ENCODE results near the gene SFTA2. TPM values are rescaled to one million over a fixed set of nuclear protein-coding genes. Genes with fewer than 3 reads are reported as not detected.

SFTA2 gene
- polyA plus RNA-seq, 1 donor (not counting 4 experiments of a cell fraction or from before 2014, with no cell fraction given), result not detected

GRCh38 chr6:30887901-30888815, 43.8 kb downstream of the SFTA2 start:
- peaks cover 55% of the 10 kb centered on the region for H3K4me1 ChIP-seq (ENCODE audit: control insufficient read depth, extremely low read depth, insufficient read depth, low read length)
- DNase-seq (ENCODE audit: low read depth, low spot score), result no peak
- H3K27ac ChIP-seq (ENCODE audit: control insufficient read depth, insufficient read depth, low read length), result peak overlapping the region; percentile 25
- H3K4me3 ChIP-seq (ENCODE audit: control insufficient read depth in 2 of 3, extremely low read depth in 1 of 3, insufficient read depth in 2 of 3, low read depth in 1 of 3, low read length in 3 of 3), result no peak overlapping the region
- H3K27me3 ChIP-seq (ENCODE audit: control insufficient read depth, extremely low read depth, insufficient read depth, low read length), result no peaks in the 10 kb centered on the region
- H3K36me3 ChIP-seq (ENCODE audit: control insufficient read depth in 2 of 2, extremely low read depth in 1 of 2, insufficient read depth in 2 of 2, low read length in 2 of 2), result peaks cover 40 to 45% of the 10 kb centered on the region in 2 experiments
- H3K79me2 ChIP-seq (ENCODE audit: control insufficient read depth, insufficient read depth, low read length), result peaks cover 84% of the 10 kb centered on the region
- no peak for FAIRE-seq
- H3K9ac ChIP-seq (ENCODE audit: control insufficient read depth, extremely low read depth, insufficient read depth, low read length), result no peak overlapping the region
- H4K20me1 ChIP-seq (ENCODE audit: control insufficient read depth, extremely low read depth, insufficient read depth, low read length), result peaks cover 30% of the 10 kb centered on the region
- TF ChIP-seq CTCF (optimal IDR thresholded peaks at IDR 0.05 in 1 of 3, IDR thresholded peaks at IDR 0.05 in 1 of 3, conservative IDR thresholded peaks at IDR 0.05 in 1 of 3; ENCODE audit: extremely low read depth in 1 of 3, insufficient read depth in 2 of 3, low read length in 3 of 3), result no peak
- no peak for TF ChIP-seq EZH2 (IDR thresholded peaks at IDR 0.05; ENCODE audit: low read length)
- no peak overlapping the region for H2AFZ ChIP-seq (ENCODE audit: control insufficient read depth, low read length)
- peaks cover 8% of the 10 kb centered on the region for H3K9me1 ChIP-seq (ENCODE audit: control insufficient read depth, extremely low read depth, insufficient read depth, low read length)
- no peak overlapping the region for H3K4me2 ChIP-seq (ENCODE audit: control insufficient read depth, extremely low read depth, insufficient read depth, low read depth, low read length)
- no peaks in the 10 kb centered on the region for H3K9me3 ChIP-seq (ENCODE audit: control insufficient read depth, low read depth, low read length)
- dilution Hi-C loops (cut with MboI; ENCODE audit: extremely low pct_ligation_motif_present, low sequenced_read_pairs), result no loop called here

GRCh38 chr6:30886897-30887255, 45.1 kb downstream of the SFTA2 start:
- FAIRE-seq (no peak), DNase-seq (ENCODE audit: low read depth, low spot score) (no peak)
- H3K79me2 ChIP-seq (ENCODE audit: control insufficient read depth, insufficient read depth, low read length), result peaks cover 79% of the 10 kb centered on the region
- H3K27ac ChIP-seq (ENCODE audit: control insufficient read depth, insufficient read depth, low read length), result peak overlapping the region; percentile 98
- H3K4me3 ChIP-seq (ENCODE audit: control insufficient read depth in 2 of 3, extremely low read depth in 1 of 3, insufficient read depth in 2 of 3, low read depth in 1 of 3, low read length in 3 of 3), result peak overlapping the region; percentile 72 to 87 (median 84)
- dilution Hi-C loops (cut with MboI; ENCODE audit: extremely low pct_ligation_motif_present, low sequenced_read_pairs), result no loop called here
- H3K27me3 ChIP-seq (ENCODE audit: control insufficient read depth, extremely low read depth, insufficient read depth, low read length), result no peaks in the 10 kb centered on the region
- H3K9ac ChIP-seq (ENCODE audit: control insufficient read depth, extremely low read depth, insufficient read depth, low read length), result peak overlapping the region; percentile 99
- H3K36me3 ChIP-seq (ENCODE audit: control insufficient read depth in 2 of 2, extremely low read depth in 1 of 2, insufficient read depth in 2 of 2, low read length in 2 of 2), result peaks cover 27 to 35% of the 10 kb centered on the region in 2 experiments
- peak overlapping the region; percentile 86 for H3K4me2 ChIP-seq (ENCODE audit: control insufficient read depth, extremely low read depth, insufficient read depth, low read depth, low read length)
- peaks cover 8% of the 10 kb centered on the region for H3K9me1 ChIP-seq (ENCODE audit: control insufficient read depth, extremely low read depth, insufficient read depth, low read length)
- H2AFZ ChIP-seq (ENCODE audit: control insufficient read depth, low read length), result no peak overlapping the region
- no peak for TF ChIP-seq EZH2 (IDR thresholded peaks at IDR 0.05; ENCODE audit: low read length)
- no peak for TF ChIP-seq CTCF (optimal IDR thresholded peaks at IDR 0.05 in 1 of 3, IDR thresholded peaks at IDR 0.05 in 1 of 3, conservative IDR thresholded peaks at IDR 0.05 in 1 of 3; ENCODE audit: extremely low read depth in 1 of 3, insufficient read depth in 2 of 3, low read length in 3 of 3)
- peaks cover 63% of the 10 kb centered on the region for H3K4me1 ChIP-seq (ENCODE audit: control insufficient read depth, extremely low read depth, insufficient read depth, low read length)
- peaks cover 30% of the 10 kb centered on the region for H4K20me1 ChIP-seq (ENCODE audit: control insufficient read depth, extremely low read depth, insufficient read depth, low read length)
- H3K9me3 ChIP-seq (ENCODE audit: control insufficient read depth, low read depth, low read length), result no peaks in the 10 kb centered on the region

All from keratinocyte (primary cell).